HG02642 (cell line): ENCODE data around the gene DMGDH.

Experiments
- ATAC-seq: cut with Tn5 transposase; IDR thresholded peaks from one replicate; pipeline ENCODE4 v1.9.1; 2021; ENCODE audit warnings: mild to moderate bottlenecking; ENCODE audit not compliant: unreplicated experiment, poor library complexity

DMGDH gene

DNA sequence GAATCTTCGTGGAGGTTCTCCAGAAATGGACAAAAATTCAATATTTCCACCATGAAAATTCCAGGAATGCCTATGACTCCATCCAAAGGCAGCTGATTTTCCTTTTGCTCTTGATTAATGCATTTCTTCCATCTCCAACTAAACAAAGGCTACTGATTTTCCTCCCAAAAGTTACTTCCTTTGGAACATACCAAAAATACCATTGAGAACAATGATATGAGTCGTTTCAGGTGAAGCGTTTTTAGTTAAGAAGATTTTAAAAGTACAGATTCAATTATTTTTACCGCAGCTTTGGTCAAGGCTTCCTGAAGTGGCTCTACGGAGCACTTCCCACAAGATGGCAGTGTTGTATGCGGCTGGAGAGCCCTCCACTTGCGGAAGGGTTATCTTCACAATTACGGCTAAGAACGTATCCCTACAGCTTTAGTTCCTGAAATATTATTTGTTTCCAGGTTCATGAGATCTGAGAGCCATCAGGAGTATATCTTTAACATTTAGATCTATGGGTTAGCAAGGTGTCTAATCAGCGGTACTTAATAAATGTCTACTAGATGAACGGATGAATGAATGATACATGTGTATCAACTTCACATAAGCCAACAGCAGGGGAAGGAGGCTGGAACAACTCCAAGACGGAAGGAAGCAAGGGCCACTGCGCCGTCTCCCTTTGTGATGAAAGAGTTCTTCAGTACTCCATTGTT is 48.5 kb downstream of the DMGDH start:
- no peak for ATAC-seq

DNA sequence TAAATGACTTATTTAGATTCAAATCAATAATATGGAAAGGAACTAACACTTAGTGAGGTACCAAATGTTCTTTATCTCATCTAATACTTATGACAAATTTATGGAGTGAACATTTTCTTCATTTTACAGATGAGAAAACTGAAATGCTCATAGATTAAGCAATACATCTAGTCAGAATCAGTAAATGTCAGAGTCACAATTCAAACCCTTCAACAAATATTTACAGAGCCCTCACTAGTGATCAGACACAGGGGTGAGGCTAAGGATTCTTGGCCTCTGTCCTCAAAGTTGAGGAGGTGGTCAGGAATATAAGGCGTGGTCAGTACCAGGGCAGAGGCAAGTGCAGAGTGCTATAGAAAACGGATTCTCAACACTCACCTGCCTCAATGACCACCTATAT is 54.8 kb downstream of the DMGDH start:
- no peak for ATAC-seq

DNA sequence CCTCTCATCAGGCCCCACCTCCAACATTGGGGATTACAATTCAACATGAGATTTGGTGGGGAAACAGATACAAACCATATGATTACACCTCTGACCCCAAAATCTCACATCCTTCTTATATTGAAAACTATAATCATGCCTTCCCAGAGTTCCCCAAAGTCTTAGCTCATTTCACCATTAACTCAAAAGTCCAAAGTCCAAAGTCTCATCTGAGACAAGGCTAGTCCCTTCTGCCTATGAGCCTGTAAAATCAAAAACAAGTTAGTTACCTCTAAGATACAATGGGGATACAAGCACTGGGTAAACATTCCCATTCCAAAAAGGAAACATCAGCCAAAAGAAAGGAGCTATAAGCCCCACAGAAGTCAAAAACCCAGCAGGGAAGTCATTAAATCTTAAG is 57.6 kb downstream of the DMGDH start:
- no peak for ATAC-seq

DNA sequence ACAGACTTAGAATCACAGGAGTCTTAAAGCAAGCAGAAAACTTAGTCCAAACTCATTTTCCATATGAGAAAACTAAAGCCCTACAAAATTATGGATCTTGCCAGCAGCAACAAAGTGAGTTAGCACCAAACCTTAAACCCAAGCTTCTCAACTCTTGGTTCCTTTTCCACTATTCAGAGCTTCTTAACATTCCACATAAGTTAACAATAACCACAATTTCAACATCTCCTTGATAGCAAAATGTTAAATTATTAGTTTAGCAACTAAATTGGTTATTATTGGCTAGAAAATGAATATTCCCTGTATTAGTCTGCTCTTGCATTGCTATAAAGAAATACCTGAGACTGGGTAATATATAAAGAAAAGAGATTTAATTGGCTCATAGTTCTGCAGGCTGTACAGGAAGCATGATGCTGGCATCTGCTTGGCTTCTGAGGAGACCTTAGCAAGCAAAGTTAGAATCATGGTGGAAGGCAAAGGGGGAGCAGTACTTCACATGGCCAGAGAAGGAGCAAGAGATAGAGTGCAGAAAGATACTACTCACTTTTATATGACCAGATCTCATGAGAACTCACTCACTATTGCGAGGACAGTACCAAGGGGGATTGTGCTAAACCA is 58.1 kb downstream of the DMGDH start:
- ATAC-seq: no peak

DNA sequence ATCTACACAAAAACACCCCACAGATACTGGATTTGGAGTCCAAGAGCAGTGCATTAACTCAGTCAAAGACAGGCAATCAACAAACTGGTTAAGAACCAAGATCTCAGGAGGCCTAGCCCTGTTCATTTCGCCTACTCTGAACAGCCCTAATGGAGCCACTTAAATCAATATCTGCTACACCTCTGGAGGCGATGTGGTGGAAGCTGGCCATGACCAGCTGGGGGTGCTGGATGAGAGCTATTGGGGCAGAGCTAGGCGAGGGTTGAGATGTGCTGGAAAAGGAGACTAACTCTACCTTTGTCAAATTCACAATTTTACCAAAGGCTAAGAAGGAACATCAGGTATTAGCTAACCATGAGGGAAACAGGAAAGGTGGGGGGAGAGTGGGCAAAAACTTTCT is 61.1 kb downstream of the DMGDH start:
- ATAC-seq: no peak

DNA sequence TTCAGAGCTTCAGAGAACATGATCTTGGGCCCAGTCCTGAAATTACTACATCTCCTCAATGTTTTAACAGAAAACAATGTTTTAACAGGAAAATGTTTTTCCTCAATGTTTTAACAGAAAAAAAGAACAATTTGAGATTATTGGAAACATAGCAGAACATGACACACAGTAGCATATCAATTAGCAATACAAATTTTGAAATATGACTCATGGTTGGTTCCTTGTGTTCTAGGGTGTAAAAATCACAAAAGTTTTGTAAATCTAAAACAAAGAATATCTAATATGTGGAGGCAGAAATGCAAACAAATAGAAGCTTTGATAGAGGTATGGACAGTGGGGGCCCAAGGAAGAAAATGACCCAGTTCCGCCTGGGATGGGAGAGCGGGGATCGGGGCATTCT is 61.6 kb downstream of the DMGDH start:
- ATAC-seq: no peak

DNA sequence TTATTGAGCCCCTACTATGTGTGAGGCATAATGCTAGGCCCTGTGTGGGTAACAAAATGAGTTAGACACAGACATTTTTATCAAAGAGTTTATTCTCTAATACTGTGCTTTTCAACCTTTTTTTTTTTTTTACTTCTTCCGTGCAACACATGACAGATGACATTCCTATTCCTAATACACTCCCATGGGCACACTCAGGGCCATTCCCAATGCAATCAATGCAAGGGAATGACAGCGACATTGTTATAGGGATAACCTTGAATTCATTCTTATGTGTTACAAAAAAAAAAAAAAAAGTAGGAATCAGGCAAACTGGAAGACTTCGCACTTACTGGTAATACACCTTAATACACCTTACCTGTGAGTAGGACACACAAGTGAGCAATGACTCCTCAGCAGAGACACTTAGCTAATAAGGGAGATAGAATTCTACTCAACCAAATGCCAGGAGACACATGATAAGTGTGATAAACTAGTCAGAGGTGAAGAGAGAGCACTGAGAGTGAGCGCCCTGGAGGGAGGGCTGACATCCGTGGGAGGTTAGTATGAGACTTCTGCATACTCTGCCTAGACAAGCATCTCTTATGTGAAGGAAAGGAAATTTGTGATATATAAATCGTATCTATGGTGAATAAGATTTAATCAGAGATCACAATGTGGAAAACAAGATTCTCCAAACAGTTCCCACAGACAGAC is 63.4 kb downstream of the DMGDH start:
- no peak for ATAC-seq

DNA sequence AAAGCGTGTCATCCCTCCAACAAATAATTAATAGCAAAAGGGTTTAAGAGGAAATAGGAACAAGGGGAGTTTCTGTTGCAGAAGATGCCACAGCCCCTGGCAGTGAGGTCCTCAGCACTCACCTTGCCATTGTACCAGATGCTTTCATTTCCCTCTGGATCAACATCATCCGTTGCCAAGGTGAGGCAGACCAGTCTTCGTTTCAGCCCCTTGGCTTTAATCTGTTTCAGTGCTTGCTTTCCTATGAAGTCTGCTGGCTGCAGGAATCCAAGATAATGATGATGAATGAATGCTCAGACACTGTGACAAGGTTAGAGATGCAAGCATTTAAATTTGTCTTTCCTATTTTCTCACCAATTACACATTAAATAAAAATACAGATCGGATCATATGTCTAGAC is 64.3 kb downstream of the DMGDH start:
- ATAC-seq: no peak

DNA sequence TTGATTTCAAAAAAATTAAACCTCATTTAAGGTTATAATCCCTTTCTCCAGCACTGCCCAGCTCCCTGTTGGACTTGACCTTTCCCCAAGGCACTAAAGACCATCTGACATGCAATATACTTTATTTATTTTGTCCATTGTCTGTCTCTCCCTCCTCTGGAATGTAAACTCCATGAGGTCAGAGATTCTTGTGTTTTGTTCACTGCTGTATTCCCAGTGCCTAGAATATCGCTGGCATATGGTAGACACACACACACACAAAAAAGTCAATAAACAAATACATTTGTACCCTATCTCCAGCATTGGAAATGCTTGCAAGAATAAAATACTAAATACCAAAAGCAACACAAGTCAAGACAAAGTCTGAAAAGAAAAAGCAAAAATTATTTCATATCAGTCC is 67.1 kb downstream of the DMGDH start:
- ATAC-seq: no peak

DNA sequence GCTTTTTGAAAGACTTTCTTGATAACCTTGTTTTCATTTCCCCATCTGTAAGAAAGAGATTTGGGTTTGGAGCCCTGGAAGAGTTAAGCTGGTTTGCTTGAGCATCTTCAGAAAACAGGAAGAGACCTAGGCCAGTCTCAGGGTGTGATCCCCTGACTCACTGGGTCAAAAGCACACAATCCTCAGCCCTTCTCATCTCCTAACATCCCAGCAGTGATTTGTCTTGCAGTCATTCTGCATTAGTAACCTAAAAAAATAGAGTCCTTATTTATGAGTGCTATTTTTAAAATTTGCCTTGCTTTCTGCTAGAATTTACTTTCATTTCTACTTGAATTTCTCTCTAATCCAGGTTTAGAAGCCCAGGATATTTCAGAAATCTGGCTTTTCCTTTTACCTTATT is 68.0 kb downstream of the DMGDH start:
- no peak for ATAC-seq

DNA sequence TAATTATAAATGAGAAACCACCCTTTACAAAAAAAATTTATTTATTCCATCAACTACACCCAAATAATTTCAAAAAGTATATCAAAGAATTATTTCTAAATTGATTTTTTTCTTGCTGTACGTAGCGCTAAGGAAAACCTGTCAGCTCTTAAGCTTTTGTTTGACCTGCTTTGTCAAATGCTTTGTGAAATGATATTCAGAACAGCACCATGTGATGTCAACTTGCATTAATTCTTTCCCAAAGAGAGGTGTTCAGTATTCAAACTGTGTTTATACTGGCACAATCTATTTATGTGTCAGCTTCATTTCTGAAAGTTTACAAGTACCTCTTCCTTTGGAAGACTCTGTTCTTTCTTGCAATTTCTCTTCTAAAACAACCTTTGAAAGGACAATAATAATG is 72.4 kb downstream of the DMGDH start:
- no peak for ATAC-seq

DNA sequence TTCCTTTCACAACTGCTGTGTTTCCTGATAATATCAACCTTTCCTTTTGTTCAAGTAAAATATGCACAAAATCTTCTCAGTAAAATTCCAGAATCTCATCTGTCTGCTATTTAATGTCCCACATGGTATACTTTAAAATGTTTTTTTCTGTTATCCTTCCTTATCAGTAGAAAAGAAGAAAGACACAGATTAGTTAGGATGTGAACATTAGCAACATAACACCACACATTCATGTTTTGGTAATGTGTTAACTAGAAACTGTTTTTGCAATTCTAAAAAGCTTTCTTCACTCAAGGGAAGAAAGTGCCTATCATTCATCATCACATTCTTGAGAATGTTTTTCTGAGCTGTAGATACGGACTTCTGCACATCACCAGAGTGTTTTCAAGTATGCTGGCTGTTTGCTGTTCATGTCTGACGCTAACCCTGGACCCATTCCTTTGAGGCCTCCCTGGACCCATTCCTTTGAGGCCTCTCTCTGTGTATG is 73.9 kb downstream of the DMGDH start:
- ATAC-seq: no peak

DNA sequence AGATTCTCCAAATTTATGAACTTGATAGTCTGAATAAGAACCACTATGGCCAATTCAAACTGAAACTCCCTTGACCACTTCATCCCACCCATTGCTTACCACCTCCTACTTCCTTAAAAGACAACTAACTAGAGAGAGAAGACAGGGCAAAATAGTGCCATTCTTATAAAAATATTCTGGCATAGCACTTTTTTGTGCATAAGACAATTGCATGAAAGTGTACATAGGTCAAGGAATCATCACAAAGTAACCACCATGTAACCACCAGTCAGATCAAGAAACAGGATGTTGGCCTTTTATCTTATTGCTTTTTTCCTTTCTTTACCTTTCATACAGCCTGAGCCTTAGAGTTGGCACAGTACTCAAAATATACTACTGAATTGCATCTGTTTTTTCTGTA is 76.3 kb downstream of the DMGDH start:
- ATAC-seq: no peak

DNA sequence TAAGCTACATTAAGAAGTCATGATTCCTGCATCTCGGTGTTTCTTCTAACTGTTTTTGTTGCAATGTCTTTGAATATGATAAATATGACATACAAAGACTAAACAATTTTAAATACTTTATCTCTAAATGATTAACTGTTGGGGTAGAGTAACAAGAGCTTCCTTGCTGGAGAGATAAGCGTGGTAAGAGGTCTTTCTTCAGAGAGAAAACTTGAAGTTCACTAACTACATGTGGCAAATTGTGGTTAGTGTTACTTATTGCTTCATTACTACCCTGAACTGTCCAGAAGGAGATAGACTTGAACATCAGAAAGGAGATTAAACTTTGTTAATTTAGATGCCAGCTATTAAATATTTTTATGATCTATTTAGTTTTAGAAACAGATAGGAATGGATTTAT is 77.3 kb downstream of the DMGDH start:
- ATAC-seq: no peak

DNA sequence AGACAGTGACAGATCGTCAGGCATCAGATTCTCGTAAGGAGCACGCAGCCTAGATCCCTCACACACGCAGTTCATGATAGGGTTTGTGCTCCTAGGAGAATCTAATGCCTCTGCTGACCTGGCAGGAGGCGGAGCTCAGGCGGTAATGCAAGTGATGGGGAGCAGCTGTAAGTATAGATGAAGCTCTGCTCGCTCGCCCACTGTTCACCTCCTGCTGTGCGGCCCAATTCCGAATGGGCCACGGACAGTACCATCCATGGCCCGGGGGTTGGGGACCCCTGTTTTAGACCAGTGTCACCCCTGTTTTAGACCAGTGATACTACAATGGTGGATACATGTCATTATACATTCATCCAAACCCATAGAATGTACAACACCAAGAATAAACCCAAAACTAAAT is 80.4 kb downstream of the DMGDH start:
- no peak for ATAC-seq

DNA sequence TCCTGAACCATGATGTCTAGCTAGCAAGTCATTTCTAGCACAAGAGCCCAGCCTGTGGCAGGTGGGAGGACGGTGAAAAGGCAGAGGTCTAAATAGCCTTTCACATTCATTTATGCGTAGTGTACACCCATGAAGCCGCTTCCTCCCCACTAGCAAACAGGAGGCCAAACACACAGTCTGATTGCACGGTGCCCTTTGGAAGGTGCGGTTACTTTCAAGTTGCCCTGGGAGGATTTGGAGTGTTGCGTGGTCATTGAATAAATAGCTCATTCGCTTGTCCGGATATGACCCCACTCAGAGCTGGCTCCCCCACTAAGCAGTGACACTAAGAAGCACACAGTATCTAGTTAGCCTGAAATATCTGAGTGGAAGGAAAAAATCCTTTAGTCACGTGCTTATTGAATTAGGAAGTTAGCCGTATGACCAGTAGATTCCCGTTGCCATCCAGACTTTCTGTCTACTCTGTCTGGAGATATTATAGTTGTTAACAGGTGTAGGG is 83.7 kb downstream of the DMGDH start:
- peak; percentile 50 for ATAC-seq

DNA sequence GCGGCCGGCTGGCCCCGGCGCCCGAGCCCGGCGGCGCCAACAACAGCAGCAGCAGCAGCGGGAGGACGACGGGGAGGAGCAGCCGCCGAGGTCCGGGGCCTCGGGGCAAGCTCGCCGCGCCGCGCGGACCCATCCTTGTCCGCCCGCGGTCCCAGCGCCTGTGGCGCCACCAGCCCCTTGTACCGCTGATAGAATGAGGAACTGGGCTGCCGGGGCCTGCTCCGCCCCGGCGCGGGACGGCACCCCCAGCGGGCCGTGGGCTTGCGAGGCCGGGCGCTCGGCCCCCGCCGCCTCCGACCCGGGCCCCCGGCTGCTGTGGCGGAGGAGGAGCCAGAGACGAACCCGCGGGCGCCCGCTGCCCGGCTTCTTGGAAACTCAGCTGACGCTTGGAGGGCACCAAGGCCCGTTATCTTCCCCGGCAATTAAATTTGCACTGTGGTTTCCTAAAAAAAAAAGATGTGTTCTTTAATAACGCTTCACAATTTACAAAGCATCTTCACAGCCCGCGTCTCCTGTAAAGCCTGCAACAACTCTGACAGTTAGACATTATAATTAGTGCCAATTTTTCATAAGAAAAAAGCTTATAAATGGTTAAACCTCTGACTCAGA is 84.3 kb downstream of the DMGDH start, which contains the start of gene ARSB:
Gene ARSB (minus strand): TSS at position 195 of the 609 bp plus-strand sequence. CDS start 62 bp downstream, at position 133.
- ATAC-seq: peak; percentile 49

DNA sequence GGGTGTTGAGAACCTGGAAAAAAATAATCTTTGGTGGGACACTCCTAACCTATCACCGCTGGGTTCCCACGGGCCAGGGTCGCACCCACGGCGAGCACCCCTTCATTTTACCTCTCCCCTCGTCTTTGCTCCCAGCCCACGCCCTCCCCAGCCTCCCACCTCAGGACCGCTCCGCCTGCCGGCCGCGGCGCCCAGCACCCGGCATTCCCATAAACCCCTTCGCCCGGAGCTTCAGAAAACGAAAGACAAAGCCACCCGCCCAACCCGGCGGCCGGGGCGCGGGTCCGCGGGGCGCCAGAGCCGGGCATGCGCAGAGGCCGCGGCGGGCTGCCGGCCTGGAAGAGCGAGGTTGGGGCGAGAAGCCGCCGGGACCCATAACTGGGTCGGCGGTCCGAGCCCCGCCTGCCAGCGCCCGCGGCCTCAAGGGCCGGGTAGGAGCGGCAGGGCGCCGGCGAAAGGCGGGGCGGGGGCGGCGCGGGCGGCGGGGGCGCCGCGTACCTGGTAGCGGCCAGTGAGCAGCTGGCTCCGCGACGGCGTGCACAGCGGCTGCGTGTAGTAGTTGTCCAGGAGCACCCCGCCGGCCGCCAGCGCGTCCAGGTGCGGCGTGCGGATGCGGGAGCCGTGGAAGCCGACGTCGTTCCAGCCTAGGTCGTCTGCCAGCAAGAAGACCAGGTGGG is 84.9 kb downstream of the DMGDH start:
- ATAC-seq: peak; percentile 64

DNA sequence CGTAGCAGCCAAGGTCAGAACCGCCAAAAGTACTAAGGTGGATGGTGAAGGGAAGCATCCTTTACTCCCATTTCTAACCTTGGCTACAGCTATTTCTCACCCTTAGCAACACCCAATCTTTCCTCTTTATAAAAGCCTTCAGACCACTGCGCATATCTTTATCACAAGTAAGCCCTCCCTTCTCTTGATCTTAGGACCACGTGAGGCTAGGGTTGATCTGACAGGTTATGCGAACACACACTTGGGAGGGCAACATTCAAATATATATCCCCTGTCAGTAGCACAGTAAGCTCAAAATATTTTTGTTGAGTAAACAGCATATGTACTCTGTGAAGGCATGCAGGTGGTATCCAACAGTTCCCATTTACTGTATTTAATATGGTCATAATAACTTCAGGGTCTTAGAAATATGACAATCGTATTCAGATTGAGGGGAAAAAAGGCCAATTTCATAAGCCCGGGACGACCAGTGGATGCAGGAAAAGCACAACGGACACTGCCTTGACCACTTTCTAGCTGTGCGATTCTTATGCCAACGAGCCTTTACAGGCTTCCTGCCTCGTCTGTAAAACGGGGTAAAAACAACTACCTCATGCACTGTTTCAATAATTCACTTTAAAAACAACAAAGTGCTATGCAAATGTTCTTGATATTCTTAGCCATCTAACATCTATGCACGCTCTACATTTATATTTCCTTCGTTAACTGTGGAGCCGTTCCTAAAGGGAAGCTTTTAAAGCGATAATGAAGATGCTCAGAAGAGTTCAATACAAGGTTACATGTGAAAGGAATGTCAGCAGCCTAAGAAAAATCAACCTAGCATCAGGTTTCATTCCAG is 85.7 kb downstream of the DMGDH start:
- ATAC-seq: no peak
